ENCODE results near the gene C1orf167.
A peak's percentile ranks its signal among the peaks of the same experiment; 100 is the strongest.

The C1orf167 gene

GRCh38 chr1:11729155-11729497 is 32.9 kb upstream of the C1orf167 start:
- peaks cover 28% of the 10 kb centered on the region for H3K4me1 ChIP-seq (ENCODE audit: control insufficient read depth, low read length)
- no peaks in the 10 kb centered on the region for H3K9me2 ChIP-seq (replicated peaks; ENCODE audit: control insufficient read depth, low read length)
- no peak overlapping the region for H3K27ac ChIP-seq (ENCODE audit: low read depth, low read length)
- peaks cover 2% of the 10 kb centered on the region; the same call in 1 of the 2 replicates for H3K27me3 ChIP-seq (ENCODE audit: control insufficient read depth, low read length)
- H3K79me2 ChIP-seq (ENCODE audit: control insufficient read depth, low read length) = no peaks in the 10 kb centered on the region
- TF ChIP-seq CTCF (IDR thresholded peaks at IDR 0.05; ENCODE audit: low read depth, low read length, poor library complexity, severe bottlenecking) = no peak
- TF ChIP-seq EZH2phosphoT487 (IDR thresholded peaks at IDR 0.05; ENCODE audit: borderline replicate concordance, low read length) = no peak
- H3K4me2 ChIP-seq (ENCODE audit: low read length) = no peak overlapping the region
- no peaks in the 10 kb centered on the region for H3K36me3 ChIP-seq (ENCODE audit: control insufficient read depth, low read length)
- H3F3A ChIP-seq (ENCODE audit: control insufficient read depth, insufficient read depth) = no peaks in the 10 kb centered on the region
- H3K4me3 ChIP-seq (ENCODE audit: low read length) = no peak overlapping the region
- H3K9me3 ChIP-seq (ENCODE audit: control insufficient read depth, insufficient read depth, low read length) = no peaks in the 10 kb centered on the region
- H4K20me1 ChIP-seq (ENCODE audit: control insufficient read depth, insufficient read depth, low read depth, low read length) = no peaks in the 10 kb centered on the region

DNA sequence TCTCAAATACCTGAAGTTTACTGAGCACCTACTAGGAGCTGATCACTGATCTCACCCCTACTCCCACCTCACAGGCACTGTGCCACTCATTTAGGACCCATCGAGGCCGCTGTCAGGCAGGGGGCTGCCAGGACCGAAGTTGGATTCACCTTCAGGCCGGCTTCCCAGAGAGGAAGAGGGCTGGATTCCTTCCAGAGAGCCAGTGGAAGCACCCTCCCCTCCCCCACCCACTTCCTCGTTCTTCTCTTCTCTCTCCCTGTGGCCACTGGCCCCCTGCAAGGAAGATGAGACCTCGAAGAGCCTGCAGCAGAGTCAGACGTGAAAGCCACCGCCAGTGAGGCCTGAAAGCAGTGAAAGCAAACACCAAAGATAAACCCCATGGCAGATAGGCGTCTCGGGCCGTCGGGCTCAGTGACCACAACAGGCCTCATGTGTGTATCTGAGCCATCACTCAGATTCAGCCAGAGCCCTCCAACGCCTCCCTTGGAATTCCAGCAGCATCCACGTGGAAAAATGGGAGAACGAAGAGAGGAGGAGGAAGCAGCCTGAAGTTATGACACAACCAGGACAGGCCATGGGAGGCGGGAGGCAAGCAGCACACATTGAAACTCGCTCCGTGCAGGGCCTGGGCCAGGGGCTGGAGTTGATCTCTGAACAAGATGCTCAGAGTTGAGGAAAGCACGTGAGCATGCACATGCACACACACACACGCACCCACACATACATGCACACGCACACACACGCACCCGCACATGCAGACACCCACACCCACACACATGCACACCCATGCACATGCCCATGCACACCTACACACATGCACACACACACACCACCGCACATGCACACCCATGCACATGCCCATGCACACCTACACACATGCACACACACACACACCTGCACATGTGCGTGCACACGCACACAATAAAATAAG is 32.2 kb upstream of the C1orf167 start:
- Histone ChIP-seq H3K4me2 (ENCODE audit: low read length) (peak overlapping the region; percentile 74), H3K4me3 (ENCODE audit: low read length) (peak overlapping the region; percentile 65), H4K20me1 (ENCODE audit: control insufficient read depth, insufficient read depth, low read depth, low read length) (no peaks in the 10 kb centered on the region), H3K27me3 (ENCODE audit: control insufficient read depth, low read length) (no peaks in the 10 kb centered on the region), H3K79me2 (ENCODE audit: control insufficient read depth, low read length) (no peaks in the 10 kb centered on the region), H3K4me1 (ENCODE audit: control insufficient read depth, low read length) (peaks cover 28% of the 10 kb centered on the region), H3K9me3 (ENCODE audit: control insufficient read depth, insufficient read depth, low read length) (no peaks in the 10 kb centered on the region), H3K9me2 (replicated peaks; ENCODE audit: control insufficient read depth, low read length) (no peaks in the 10 kb centered on the region), H3K36me3 (ENCODE audit: control insufficient read depth, low read length) (no peaks in the 10 kb centered on the region), H3F3A (ENCODE audit: control insufficient read depth, insufficient read depth) (no peaks in the 10 kb centered on the region), H3K27ac (ENCODE audit: low read depth, low read length) (no peak overlapping the region)
- TF ChIP-seq CTCF (IDR thresholded peaks at IDR 0.05; ENCODE audit: low read depth, low read length, poor library complexity, severe bottlenecking) = no peak
- no peak for TF ChIP-seq EZH2phosphoT487 (IDR thresholded peaks at IDR 0.05; ENCODE audit: borderline replicate concordance, low read length)

- peak overlapping the region; percentile 74 for H3K4me2 ChIP-seq (ENCODE audit: low read length)
- no peaks in the 10 kb centered on the region for H3K27me3 ChIP-seq (ENCODE audit: control insufficient read depth, low read length)
- no peaks in the 10 kb centered on the region for H4K20me1 ChIP-seq (ENCODE audit: control insufficient read depth, insufficient read depth, low read depth, low read length)
- peaks cover 30% of the 10 kb centered on the region for H3K4me1 ChIP-seq (ENCODE audit: control insufficient read depth, low read length)
- no peaks in the 10 kb centered on the region for H3K9me3 ChIP-seq (ENCODE audit: control insufficient read depth, insufficient read depth, low read length)
- H3K27ac ChIP-seq (ENCODE audit: low read depth, low read length) = peak overlapping the region; percentile 39; the same call in 1 of the 2 replicates
- H3K36me3 ChIP-seq (ENCODE audit: control insufficient read depth, low read length) = no peaks in the 10 kb centered on the region
- no peaks in the 10 kb centered on the region for H3K79me2 ChIP-seq (ENCODE audit: control insufficient read depth, low read length)
- no peaks in the 10 kb centered on the region for H3K9me2 ChIP-seq (replicated peaks; ENCODE audit: control insufficient read depth, low read length)
- peaks cover 2% of the 10 kb centered on the region for H3F3A ChIP-seq (ENCODE audit: control insufficient read depth, insufficient read depth)
- TF ChIP-seq EZH2phosphoT487 (IDR thresholded peaks at IDR 0.05; ENCODE audit: borderline replicate concordance, low read length) (no peak), CTCF (IDR thresholded peaks at IDR 0.05; ENCODE audit: low read depth, low read length, poor library complexity, severe bottlenecking) (no peak)
- H3K4me3 ChIP-seq (ENCODE audit: low read length) = peak overlapping the region; percentile 65
Measured at GRCh38 chr1:11730429-11730891, 31.5 kb upstream of the C1orf167 start.

Data from DOHH2 (cell line).